Loucy (cell line): Measurements from ENCODE around the gene BUB1B.

Experiments used
- H2AFZ ChIP-seq: fragments of 200-600 bp; sonication (generic); 2 replicates; pipeline ENCODE4 v1.6.0; 2016; ENCODE audit warnings: antibody characterized with exemption, mild to moderate bottlenecking, low read length, moderate library complexity
- H3F3A ChIP-seq: fragments of 200-600 bp; 2 replicates; pipeline ENCODE4 v1.6.0; 2016; ENCODE audit warnings: antibody characterized with exemption, low read depth, mild to moderate bottlenecking
- H3K27me3 ChIP-seq: fragments of 200-600 bp; sonication (generic); 2 replicates; pipeline ENCODE4 v1.6.1; 2014; ENCODE audit warnings: low read length, mild to moderate bottlenecking; ENCODE audit not compliant: insufficient read depth, poor library complexity, severe bottlenecking
- H3K36me3 ChIP-seq: fragments of 200-600 bp; sonication (generic); 2 replicates; pipeline ENCODE4 v1.6.1; 2016; ENCODE audit warnings: low read length; ENCODE audit not compliant: insufficient read depth
- H3K4me1 ChIP-seq: fragments of 200-600 bp; sonication (generic); 2 replicates; pipeline ENCODE4 v1.5.1; 2014; ENCODE audit warnings: low read length, mild to moderate bottlenecking; ENCODE audit not compliant: insufficient read depth, poor library complexity, severe bottlenecking
- H3K4me2 ChIP-seq: fragments of 200-600 bp; sonication (generic); 2 replicates; pipeline ENCODE4 v1.6.0; 2014; ENCODE audit warnings: antibody characterized with exemption, low read length, low read depth, mild to moderate bottlenecking; ENCODE audit not compliant: poor library complexity, severe bottlenecking
- H3K4me3 ChIP-seq: fragments of 200-600 bp; sonication (generic); 2 replicates; pipeline ENCODE4 v1.5.1; 2014; ENCODE audit warnings: low read length, mild to moderate bottlenecking, mixed read lengths; ENCODE audit not compliant: poor library complexity, severe bottlenecking
- H3K79me2 ChIP-seq: fragments of 200-600 bp; sonication (generic); 2 replicates; pipeline ENCODE4 v1.6.1; 2014; ENCODE audit warnings: low read length; ENCODE audit not compliant: insufficient read depth
- H3K9ac ChIP-seq: fragments of 200-600 bp; sonication (generic); 2 replicates; pipeline ENCODE4 v1.6.0; 2014; ENCODE audit warnings: mild to moderate bottlenecking, low read depth, low read length, moderate library complexity; ENCODE audit not compliant: poor library complexity, severe bottlenecking
- H3K9me2 ChIP-seq: fragments of 200-600 bp; sonication (generic); replicated peaks from 2 replicates; pipeline ENCODE4 v1.6.1; 2016; ENCODE audit warnings: low read depth, low read length, mixed read lengths
- H3K9me3 ChIP-seq: fragments of 200-600 bp; sonication (generic); 2 replicates; pipeline ENCODE4 v1.6.1; 2014; ENCODE audit warnings: mild to moderate bottlenecking, antibody characterized with exemption, low read length, low read depth; ENCODE audit not compliant: insufficient read depth
- H4K20me1 ChIP-seq: fragments of 200-600 bp; sonication (generic); 2 replicates; pipeline ENCODE4 v1.6.0; 2014; ENCODE audit warnings: antibody characterized with exemption, low read length, mild to moderate bottlenecking; ENCODE audit not compliant: insufficient read depth, poor library complexity, severe bottlenecking
- EZH2phosphoT487 ChIP-seq: fragments of 200-600 bp; IDR thresholded peaks from 2 replicates; pipeline ENCODE4 v1.6.1; 2018; ENCODE audit warnings: antibody characterized with exemption, mild to moderate bottlenecking, moderate library complexity, borderline replicate concordance
- TF ChIP-seq, protein P1 (sequence below): fragments of 200-600 bp; sonication (generic); conservative IDR thresholded peaks from 2 replicates; pipeline ENCODE4 v1.5.1; 2014; ENCODE audit warnings: mild to moderate bottlenecking, antibody characterized with exemption, low read length

BUB1B gene

DNA sequence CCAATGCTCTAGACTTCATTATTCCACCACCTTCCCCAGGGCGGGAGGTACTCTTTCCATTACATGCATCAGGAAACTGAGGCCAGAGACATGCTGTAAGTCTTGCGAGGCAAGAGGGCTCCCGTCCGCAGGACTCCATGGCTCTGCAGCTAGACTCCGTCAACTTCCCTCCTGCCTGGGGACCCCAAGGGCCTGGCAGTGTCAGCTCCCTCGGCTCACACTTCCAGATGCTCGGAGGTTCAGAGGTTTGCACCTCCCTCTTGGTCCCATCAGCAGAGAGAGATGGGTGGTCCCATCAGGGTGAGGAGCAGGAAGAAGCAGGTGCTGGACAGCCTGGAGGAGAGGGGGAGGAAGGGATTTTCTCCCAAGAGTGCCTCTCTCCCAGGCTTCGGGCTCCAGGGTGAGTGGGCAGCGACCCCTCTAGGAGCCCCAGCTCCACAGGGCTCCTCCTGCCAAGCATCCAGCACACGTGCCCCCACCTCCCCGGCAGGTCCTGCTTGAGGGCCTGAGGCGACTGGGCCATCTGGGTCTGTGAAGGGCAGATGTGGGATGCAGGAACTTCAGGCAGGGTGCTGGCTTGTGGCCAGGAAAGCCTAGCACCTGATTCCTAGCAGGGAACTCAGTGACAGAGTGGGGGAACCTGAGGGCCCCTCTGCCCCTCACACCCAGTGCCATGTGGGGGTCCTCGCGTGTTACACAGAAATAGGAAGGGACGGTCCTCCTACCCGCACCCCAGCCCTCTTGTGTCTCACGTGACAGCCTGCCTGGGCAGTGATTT is 87.3 kb downstream of the BUB1B start:
- H3F3A ChIP-seq: no peaks in the 10 kb centered on the region
- no peaks in the 10 kb centered on the region for H3K9me2 ChIP-seq
- H3K4me3 ChIP-seq: no peak overlapping the region
- no peaks in the 10 kb centered on the region for H4K20me1 ChIP-seq
- no peak overlapping the region for H3K4me2 ChIP-seq
- H3K27me3 ChIP-seq: no peaks in the 10 kb centered on the region
- H3K79me2 ChIP-seq: no peaks in the 10 kb centered on the region
- H2AFZ ChIP-seq: no peak overlapping the region
- H3K9me3 ChIP-seq: no peaks in the 10 kb centered on the region
- H3K9ac ChIP-seq: no peak overlapping the region
- H3K36me3 ChIP-seq: no peaks in the 10 kb centered on the region
- H3K4me1 ChIP-seq: no peaks in the 10 kb centered on the region
- TF ChIP-seq EZH2phosphoT487: no peak
- TF ChIP-seq, protein P1, sequence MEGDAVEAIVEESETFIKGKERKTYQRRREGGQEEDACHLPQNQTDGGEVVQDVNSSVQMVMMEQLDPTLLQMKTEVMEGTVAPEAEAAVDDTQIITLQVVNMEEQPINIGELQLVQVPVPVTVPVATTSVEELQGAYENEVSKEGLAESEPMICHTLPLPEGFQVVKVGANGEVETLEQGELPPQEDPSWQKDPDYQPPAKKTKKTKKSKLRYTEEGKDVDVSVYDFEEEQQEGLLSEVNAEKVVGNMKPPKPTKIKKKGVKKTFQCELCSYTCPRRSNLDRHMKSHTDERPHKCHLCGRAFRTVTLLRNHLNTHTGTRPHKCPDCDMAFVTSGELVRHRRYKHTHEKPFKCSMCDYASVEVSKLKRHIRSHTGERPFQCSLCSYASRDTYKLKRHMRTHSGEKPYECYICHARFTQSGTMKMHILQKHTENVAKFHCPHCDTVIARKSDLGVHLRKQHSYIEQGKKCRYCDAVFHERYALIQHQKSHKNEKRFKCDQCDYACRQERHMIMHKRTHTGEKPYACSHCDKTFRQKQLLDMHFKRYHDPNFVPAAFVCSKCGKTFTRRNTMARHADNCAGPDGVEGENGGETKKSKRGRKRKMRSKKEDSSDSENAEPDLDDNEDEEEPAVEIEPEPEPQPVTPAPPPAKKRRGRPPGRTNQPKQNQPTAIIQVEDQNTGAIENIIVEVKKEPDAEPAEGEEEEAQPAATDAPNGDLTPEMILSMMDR: no peak

DNA sequence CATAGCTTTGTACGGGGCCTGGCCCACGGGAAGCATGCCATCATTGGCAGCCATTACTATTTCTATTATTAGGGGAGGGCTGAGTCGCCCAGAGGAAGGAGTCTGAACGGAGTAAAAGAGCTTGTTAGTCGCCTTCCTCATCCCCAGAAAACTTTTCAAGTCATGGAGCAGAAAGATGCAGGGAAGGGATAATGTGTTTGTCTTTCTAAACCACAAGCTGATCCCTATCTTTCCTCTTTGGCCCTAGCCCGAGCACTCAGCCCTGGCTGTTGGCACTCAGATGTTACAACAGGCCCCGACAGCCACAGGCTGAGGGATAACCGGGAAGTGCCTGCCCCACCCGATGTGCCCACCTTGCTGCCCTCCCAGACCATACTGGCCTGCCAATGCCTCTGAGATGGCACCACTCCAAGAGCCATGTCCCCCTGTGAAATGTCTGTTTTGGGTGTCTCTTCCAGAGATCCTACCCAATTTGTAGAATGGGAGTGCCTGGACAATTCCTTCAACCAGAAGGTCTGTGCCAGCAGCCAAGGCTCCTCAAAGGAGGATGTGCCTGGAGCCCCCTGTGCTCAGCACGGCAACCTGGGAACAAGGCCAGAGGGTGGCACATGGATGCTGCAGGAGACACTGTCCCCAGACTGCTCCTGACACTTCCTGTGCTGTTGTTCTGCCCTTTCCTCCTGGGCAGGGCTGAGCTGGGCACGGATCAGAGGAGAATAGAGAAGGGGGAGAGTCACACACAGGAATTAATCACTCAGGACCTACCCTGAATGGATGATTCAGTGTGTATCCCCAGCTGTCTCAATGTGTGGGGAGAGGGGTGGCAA is 88.8 kb downstream of the BUB1B start:
- Histone ChIP-seq H2AFZ (no peak overlapping the region), H4K20me1 (no peaks in the 10 kb centered on the region), H3K9me2 (no peaks in the 10 kb centered on the region), H3K4me2 (no peak overlapping the region), H3K9me3 (no peaks in the 10 kb centered on the region), H3K4me3 (no peak overlapping the region), H3K9ac (no peak overlapping the region), H3K4me1 (no peaks in the 10 kb centered on the region), H3K79me2 (no peaks in the 10 kb centered on the region), H3K36me3 (no peaks in the 10 kb centered on the region), H3F3A (no peaks in the 10 kb centered on the region), H3K27me3 (no peaks in the 10 kb centered on the region)
- no peak for TF ChIP-seq EZH2phosphoT487
- TF ChIP-seq, protein P1: no peak

DNA sequence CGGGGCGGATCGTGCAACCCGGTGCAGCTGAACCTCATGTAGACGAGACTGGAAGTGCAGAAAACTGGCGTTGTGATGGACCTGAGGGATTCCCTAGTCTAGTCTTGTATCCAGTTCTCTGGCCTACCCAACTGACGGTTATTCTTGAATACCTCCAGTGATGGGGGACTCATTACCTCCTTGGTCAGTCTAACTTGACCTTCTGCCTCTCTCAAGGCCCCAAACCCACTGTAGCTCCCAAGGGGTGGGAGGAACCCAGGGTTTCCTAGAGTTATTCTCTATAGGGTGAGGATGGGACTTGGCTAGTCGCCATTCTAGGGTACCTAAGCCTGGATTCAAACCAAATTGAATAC is 89.4 kb downstream of the BUB1B start:
- H3K27me3 ChIP-seq: no peaks in the 10 kb centered on the region
- H3K4me2 ChIP-seq: no peak overlapping the region
- no peaks in the 10 kb centered on the region for H3K36me3 ChIP-seq
- no peaks in the 10 kb centered on the region for H4K20me1 ChIP-seq
- H2AFZ ChIP-seq: no peak overlapping the region
- no peak overlapping the region for H3K9ac ChIP-seq
- TF ChIP-seq, protein P1: no peak
- no peak for TF ChIP-seq EZH2phosphoT487
- H3K4me3 ChIP-seq: no peak overlapping the region
- H3K9me2 ChIP-seq: no peaks in the 10 kb centered on the region
- no peaks in the 10 kb centered on the region for H3K4me1 ChIP-seq
- H3K79me2 ChIP-seq: no peaks in the 10 kb centered on the region
- H3F3A ChIP-seq: no peaks in the 10 kb centered on the region
- no peaks in the 10 kb centered on the region for H3K9me3 ChIP-seq
